NCI-H2227 treated with DMSO at 0.1 percent for 48 hours (cell line): ENCODE measurements around the gene SGK2.

Source experiments
- DNase-seq: peaks from one replicate; lab custom pipeline; 2025; lab: John Stamatoyannopoulos, UW

Gene SGK2

DNA sequence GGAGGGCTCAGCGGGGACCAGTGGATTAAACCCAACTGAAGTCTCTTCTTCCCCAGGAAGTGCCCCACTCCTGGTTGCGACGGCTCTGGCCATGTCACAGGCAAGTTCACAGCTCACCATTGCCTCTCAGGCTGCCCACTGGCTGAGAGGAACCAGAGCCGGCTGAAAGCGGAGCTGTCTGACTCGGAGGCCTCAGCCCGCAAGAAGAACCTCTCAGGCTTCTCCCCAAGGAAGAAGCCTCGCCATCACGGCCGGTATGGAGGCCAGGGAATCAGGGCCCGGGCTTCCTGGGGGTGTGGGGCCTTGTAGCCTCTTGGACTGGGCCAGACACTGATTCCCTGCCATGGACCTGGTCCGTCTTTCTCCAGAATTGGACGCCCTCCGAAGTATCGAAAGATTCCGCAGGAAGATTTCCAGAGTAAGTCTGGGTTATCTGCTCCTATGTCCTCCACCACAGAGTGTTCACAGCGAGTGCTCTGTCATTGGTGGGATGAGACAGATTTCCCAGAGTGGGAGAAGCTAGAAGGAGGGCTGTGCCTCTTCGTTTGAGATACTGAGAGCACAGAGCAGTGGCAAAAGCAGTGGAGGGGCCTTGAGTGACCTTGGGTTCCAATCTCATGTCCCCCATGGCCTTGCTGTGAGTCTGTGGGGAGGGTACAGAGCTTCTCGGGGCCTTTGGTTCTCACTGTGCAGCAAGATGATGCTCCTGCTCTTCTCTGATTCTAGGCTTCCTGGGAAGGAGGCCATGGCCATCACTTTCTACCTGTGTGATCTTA, 22.6 kb upstream of the SGK2 start:
- DNase-seq, result no peak

DNA sequence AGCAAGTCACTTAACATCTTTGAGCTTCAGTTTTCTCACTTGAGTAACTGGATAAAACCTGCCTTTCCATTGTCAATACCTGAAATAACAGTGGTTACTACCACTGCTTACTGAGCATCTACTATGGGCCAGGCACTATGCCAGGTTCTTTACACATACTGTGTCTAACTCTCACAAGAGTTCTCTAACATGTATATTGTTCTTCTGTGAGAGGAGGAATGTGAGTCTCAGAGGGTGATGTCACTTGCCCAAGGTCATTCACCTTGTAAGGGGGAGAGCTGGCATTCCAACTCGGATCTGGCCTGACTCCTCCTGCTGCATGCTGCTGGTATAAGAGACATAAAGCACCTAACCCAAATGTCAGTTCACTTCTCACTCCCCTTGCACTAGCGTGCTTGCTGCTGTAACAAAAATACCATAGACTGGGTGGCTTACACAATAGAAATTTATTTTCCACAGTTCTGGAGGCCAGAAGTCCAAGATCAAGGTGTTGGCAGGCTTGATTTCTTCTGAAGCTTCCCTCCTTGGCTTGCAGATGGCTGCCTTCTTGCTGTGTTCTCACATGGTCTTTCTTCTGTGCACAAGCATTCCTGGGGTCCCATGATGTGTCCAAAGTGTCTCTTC, 21.9 kb upstream of the SGK2 start:
- DNase-seq, result no peak

DNA sequence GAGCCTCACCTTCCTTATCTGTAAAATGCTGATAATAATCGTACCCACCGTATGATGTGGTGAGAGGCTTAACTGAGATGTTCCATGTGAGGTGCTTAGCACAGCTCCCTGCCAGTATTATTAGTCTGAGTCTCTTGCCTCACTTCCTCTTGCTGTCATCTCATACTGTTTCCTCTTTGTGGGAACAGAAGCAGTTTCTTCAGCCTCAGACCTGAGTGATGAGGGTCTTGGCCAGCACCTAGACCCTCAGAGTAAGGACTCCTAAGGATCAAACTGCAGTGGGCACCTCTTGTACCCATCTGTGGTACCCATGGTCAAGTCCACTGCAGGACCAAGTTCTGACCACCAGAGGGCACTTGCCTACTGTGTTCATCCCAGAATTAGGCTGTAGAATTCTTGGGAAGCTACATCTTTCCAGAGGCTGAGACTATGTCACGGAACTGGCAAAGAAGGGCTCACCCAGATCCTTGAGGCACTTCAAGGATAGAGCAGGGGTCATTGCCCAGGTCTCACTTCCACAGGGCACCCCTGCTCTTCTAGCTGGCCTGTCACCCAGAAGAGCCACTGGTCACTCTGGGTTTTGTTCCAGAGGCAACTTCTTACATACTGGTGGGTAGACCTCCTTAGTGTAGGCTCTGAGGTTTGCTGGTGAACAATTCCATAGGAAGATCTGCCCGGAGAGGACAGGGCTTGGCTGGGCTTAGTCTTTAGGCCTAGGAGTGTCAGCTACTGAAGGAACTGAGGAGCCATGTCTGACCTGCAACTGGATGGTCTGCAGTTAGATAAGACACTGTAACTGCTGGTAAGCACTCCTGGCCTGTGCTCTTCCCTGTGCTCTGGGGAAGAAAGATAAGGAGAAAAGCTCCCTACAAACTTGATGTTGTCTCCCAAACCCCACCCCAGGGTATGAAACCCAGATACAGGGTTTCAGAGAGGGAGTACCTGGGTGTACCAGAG, 20.6 kb upstream of the SGK2 start:
- no peak for DNase-seq

DNA sequence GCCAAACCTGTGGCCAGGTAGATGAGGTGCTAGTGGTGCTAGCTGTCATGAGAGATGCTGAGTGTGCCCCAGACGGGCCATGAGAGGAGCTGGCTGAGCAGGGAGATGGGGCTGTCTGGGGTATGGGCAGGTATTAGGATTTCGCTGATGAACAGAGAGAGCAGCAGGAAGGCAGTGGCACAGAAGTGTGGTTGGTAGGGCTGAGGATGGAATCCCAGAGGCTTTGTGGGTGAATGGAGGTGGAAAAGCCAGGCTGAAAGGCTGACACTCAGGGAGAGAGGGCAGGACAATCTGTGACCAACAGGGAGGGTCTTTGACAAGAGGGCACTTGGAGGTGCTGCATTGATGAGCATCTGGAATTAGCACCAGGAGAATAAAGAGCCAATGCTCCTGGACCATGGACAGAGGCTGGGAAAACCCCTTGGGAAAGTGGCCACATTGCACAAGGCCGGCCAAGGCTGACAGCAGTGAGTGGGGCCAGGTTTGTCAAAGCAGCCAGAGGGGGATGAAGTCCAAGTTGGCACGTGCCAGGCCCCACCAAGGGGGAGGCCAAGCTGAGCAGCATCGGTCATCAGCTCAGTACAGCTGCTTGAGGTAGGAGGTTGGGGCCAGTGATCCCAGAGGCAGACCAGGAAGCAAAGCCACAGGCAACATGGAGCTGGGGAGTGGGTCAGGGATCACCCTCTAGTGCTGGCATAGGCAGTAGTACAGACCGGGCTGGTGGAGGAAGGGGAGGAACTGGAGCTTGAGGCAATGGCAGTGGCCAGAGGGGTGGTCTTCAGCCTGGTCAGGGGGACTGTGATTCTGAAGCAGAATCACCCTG, 19.7 kb upstream of the SGK2 start:
- DNase-seq, result no peak

DNA sequence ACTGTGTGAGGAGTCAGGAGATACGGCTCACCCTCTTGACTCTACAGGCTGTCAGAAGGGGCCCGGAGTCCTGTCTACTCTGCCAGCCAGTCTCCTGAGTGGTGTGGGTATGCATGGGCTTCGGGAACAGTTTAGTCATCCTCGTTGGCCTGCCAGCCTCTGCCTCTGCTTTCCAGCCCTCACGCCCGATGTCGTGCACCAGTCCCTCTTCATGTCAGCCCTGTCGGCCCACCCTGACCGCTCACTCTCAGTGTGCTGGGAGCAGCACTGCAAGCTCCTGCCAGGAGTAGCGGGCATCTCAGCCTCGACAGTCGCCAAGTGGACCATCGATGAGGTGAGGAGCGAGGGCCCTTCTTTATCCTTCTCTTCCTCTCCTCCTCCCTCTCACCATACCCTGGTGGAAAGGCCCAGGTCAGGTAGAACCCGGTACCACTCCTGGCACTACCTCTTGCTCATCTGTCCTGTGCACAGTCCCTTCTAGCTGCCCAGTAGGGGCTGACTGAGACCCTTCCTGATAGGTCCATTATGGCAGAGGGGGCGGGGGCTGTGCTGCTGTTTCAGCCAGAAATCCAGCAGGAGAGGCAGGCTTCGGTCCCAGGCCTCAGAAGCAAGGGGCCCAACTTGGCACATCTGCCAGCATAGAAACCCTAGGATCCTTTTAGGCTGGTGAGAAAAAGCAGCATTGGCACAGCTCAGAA, 18.7 kb upstream of the SGK2 start:
- DNase-seq, result no peak

DNA sequence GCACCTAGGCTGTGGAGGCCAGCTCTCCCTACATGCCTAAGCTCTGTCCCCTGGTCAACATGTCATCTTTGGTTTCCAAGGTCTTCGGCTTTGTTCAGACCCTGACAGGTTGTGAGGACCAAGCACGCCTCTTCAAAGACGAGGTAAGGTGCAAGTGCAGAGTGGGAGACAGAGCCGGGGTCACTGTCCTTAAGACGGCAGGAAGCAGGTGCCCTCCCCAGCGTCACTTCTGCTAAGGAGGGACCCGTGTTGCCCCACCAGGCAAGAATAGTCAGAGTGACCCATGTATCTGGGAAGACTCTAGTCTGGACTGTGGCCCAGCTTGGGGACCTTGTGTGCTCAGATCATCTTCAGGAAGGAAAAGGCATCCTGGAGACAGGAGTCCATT, 18.2 kb upstream of the SGK2 start:
- DNase-seq, result no peak

DNA sequence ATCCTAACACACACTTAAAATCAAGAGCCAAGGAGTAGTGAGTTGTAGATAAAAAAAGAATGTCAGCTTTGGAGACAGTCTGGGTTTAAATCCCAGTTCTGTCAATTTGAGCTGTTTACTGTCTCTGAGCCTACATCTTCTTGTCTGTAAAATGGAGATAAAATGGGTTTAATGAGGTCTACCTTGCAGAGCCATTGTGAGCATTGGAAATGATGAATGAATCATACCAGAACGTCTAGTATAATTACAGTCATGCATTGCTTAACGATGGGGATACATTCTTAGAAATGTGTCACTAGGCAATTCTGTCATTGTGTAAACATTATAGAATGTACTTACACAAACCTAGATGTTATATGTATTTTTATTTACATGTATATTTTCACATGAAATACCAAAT, 17.6 kb upstream of the SGK2 start:
- DNase-seq, result no peak

DNA sequence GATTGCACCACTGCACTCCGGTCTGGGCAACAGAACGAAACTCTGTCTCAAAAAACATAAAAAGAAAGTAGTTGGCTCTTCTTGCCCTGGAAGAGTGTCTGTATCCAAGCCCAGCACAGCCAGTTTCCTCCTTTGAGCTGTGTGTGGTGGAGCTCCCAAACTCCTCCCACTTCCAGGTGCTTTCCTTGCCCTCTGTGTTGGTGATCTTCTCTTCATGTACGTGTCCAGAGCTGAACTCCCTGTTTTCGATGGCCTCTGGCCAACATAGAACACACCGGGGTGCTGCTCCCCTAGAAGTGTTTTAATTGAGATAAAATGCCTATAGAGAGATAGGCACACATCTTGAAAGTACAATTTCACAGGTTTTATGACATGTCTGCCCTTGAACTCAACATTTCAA, 16.7 kb upstream of the SGK2 start:
- DNase-seq, result no peak

DNA sequence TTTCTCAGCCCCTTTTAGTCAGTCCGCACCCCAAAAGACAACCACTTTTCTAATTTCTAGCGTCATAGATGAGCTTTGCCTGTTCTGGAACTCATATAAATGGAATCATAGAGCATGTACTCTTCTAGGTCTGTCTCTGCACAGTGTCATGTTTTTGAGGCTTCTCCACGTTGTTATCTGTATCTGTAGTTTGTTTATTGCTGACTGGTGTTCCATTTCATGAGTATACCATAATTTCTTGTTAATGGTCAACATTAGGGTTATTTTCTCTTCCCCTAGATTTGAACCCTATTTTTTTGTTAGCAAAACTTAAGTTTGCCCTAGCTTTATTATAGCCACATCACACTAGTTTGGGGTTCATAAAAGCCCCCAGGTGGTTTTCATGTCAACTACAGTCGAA, 16.2 kb upstream of the SGK2 start:
- no peak for DNase-seq

DNA sequence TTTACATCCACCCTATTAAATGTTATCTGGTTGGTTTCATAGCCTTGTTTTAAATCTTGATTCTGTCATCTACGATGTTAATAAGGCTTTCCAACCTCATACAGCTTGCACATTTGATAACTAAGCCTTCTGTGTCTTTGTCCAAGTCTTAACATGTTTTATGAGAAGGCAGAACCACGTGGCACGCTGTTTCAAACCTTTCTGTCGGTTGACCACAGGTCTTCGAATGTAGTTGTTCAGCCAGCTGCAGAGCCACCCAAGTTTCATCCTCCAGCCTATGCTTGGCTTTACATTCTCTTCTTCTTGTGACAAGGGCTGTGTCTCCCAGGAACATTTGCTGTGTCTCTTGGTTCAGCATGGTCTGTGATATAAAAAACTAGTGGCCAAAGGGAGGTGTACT, 15.7 kb upstream of the SGK2 start:
- DNase-seq, result no peak

DNA sequence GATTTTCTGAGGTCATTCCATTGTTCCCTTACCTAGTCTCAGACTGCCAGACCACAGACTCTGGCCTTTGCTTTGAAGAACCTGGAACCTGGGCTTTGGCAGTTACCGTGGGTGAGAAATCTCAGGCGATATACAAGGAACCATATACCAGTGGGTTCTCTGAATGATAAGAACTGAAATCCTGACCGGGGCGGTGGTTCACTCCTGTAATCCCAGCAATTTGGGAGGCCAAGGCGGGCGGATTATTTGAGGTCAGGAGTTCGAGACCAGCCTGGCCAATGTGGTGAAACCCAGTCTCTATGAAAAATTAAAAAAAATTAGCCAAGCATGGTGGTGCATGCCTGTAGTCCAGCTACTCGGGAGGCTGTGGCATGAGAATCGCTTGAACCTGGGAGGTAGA, 14.3 kb upstream of the SGK2 start:
- no peak for DNase-seq

DNA sequence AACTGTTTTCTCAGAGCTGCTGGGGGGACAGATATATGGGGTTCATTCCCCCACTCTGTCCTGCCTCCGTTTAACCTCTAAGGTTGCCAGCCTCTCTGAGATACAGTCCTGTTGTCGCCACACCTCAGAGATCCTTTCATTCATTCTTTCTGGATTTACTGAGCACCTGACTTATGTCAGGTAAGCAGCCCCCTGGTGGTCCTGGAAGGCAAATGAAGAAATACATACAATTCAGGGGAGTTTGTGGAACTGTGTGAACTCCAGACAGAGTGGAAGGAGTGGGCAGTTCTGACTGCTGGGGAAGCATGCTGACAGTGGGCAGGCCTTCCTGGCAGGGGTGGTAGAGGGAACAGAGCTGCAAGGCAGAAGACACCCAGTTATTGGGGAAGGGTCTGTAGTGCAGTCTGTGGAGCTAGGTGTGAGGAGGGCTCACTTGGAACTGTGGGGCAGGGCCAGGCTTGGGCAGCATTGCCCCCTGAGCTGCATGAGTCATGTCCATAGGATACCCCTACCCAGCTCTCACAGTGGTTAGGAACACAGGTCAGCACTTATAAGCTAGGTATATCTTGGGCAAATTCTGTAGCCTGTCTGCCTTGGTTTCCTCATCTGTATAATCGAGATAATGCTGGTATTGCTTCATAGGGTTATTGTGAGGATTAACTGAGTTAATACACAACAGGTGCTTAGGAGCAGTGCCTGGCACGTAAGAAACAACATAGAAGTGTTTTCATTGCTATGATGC, 12.8 kb upstream of the SGK2 start:
- DNase-seq, result no peak

DNA sequence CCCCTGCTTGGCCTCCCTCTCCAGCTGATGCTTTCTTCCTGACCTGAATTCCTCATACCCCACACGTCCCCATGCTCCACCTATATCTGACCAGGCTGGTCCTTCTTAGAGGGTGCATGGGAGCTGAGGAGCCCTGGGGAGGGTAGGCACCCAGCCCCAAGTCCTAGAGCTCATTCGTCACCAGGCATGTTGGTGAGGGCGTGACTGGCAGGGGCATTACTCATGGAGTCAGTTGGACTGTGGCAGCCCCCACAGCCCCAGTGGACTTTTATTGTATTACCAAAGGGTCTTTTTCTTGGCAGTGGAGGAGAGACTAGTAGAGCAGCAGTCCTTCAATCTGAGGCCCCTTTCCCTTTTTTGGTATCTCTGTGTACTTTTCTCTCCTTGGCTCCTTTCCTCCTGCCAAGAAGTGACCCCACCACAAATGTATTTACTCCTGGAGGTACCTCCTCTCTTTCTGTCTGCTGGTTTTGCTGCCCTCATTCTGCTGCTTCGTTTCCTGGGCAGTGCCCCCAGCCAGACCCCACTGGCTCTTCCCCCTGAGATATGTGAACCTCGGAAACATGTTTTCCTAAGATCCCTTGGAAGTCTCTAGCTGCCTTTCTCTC, 10.4 kb upstream of the SGK2 start:
- DNase-seq, result no peak

DNA sequence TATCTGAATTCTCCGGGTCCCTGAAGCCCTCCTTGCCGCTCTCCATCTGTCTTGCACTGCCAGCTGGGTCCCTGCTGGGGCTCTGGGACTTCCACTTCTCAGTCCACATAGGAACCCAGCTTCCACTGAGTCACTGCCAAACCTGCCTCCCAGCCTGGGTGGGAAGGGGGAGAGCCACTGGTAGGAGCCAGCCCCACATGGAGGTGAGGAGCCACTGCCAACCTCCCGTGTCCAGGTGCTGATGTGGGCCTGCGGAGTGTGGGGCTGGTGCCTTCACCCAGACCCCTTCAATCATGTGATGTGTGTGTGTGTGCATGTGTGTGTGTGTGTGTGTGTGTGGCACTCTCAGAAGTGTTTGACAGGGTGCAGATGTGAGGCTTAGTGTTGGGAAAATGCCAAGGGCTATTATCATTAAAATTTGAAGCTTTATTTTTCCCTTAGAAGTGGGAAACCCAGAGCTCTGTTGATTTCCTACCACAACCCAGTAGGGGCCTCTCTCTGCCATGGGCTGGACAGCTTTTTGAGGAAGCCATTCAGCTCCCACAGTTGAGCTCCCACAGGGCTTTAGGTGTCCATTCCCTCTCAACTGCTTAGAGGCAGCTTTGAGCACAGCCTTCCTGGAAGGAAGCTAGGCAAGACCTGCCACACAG, 9.3 kb upstream of the SGK2 start:
- DNase-seq, result no peak

DNA sequence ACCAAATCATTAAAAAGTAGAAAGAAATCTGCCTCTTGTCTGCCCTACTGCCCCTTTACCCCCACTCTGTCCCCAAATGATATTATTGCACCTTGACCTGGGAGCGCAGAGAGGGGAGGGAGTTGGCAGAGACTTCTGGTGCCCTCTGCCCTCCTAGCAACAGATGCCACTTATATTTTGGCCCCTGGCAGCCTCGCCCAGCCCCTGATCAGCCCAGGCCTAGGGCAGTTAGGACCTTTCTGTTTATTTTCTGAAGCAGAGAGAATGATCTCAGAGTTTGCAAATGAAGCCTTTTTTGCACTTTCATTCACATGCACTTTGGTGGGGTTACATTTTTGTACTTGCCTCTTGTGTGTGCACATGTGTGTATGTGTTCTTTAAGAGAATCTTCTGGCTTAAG, 8.4 kb upstream of the SGK2 start:
- no peak for DNase-seq

DNA sequence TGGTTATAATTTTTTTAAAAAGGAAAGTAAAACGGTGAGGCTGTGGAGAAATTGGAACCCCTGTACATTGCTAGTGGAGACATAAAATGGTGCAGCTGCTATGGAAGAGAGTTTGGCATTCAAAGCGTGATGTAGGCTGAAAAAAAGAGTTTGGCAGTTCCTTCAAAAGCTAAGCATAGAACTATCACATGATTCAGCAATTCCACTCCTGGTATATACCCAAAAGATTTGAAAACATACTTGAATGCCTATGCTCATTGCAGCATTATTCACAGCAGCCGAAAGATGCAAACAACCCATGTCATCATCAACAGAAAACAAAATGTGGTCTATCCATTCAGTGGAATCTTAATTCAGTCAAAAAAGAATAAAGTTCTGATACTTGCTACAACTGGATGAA, 4.5 kb upstream of the SGK2 start:
- DNase-seq, result no peak

DNA sequence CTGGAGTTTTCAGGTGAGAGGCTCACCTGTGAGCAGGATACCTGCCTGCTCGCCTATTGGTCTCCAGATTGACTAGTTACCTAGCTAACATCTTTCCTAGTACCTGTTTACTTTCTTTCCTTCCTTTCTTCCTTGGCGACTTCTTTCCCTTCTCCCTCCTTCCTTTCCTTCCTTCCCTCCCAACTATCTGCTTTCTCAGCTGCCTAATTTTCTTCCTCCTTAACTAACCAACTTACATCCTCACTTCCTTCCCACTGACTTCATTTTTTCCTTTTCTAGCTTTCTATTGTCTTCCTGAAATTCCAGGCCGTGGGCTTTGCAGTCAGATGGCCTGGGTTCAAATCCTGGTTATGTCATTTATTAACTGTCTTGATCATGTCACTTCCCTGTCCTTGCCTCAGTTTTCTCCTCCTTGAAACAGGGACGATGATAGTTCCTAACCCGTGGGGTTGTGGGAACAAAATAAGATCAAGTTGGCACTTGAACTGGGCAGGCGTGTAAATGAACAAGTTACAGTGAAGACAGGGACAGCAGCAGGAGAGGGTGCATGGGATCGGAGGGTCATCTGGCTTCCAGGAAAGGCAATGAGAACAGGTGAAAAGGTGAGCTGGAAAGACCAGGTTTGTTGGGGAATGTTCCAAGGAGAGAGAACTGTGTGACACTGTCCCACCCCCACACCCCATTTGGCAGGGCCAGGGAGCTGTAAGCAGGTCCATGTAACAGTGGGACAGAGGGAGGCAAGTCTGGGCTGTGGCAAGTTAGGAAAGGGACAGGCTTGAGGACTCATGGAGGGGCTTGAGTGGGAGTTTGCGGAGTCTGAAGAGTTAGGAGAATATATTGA, 540 bp downstream of the SGK2 start:
- no peak for DNase-seq

DNA sequence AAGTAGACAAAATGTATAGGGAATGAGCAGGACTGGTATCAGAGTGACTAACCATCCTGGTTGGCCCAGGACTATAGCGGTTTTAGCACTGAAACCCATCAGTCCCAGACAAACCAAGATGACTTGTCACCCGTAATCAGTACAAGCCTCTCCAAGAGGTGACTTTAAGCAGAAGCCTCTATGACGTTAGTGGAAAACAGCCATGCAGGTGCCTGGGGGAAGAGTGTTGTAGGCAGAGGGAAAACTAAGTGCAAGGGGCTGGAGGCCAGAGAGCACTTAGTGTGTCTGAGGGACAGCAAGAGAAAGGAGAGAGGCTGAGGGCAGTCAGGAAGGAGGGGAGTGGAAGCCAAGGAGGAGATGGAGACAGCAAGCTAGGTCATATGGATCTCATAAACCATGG, 2.1 kb downstream of the SGK2 start:
- no peak for DNase-seq

DNA sequence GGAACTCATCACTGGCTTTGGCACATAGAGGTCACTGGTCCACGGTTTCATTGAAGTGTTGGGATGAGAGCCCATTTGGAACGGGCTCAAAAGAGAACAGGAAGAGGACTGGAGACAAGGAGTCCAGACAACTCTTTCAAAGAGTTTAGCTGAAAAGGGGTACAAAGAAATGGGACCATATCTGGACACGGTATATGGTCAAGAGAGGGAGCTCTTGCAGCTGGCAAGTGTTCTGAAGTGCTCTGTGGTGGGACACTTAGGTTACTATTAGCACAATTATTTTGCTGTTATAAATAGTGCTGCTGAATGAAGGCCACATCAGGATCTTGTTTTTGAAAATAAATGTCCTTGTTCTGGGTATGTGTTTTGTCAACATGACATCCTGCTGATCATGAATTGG, 4.6 kb downstream of the SGK2 start:
- no peak for DNase-seq
